Measurements from ENCODE around the gene KLHL40.

KLHL40 gene

DNA sequence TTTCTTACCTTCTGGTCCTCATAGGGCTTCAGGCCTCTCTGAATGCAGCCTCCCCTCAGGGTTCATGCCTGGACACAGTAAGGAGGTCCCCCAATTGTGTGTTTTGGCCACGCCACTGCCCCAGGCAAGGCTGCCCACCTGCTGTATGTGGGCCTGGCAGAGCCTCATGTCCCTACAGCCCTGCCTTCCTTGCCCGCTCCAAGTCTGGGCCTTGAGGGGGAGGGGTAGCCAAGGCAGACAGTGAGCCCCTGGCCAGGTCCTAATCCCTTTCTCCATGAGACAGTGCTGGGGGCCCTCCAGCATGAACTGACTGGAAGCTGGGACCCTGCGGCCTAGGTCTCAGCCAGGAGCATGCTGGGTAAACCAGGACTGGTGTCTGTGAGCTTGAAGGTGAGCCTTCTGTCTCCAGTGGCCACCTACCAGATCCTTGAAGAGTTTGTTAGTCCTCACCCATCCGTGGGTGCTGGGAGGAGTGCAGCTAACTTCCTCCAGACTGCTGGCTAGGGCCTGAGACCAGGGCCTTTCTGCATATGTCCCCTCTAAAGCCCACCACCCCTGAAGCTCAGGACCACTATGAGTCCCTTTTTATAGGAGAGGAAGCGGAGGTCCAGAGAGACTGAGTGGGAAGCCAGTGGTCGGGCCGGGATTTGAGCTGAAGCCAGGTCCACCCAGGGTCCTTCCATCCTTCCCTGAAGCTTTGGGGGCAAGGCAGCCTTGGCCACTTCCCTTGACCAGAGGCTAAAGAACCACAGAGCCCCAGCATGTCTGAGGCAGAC lies 23.1 kb upstream of the KLHL40 start:
- POLR2A ChIA-PET: interaction anchor here (1.5 kb wide), 1 partner anchor 80 kb away, joined by 4 read pairs; the partner anchor contains the start of gene SEC22C

DNA sequence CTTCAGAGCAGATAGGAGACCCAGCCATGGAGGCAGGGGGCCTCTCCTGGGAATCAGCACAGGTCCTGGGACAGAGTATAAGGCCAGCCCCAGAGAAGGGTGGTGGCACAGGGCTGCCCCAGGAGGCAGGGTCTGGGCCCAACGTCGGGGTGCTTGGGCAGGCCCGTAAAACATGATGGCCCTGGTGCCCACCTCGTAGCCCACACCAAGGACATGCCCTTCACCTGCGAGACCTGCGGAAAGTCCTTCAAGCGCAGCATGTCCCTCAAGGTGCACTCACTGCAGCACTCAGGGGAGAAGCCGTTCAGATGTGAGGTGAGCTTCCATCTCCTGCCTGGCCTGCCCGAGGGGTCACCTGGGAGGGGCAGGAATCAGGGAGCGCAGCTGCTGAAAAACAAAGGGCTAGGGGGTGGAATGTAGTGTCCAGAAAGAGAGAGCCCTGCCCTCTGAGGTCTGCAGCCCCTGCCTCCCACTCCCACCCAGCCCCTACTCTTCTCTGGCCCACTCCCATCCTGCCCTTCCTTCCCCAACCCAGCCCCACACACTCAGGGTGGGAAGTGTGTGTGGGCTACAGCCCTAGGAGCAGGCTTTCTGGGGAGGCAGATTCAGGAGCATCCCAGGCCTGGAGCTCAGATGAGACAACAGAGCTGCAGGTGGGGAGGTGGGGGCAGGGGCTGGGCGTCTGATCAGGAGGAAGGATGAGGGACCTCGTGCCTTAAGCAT lies 22.4 kb upstream of the KLHL40 start:
- ChIA-PET CTCF (interaction anchor here (0.6 kb wide), 1 partner anchor 78 kb away, joined by 3 read pairs; no protein-coding TSS in a partner anchor), POLR2A (interaction anchor here (1.5 kb wide), 1 partner anchor 81 kb away, joined by 4 read pairs; the partner anchor contains the start of gene SEC22C)
- no peak for TF ChIP-seq FOXK2 (IDR thresholded peaks at IDR 0.05)
- TF ChIP-seq SP1 (IDR thresholded peaks at IDR 0.05): no peak
- DNase-seq (ENCODE audit: extremely low spot score): no peak

More for the DNA sequence above, 23.1 kb upstream of the KLHL40 start:
- CTCF ChIA-PET: interaction anchor here (0.6 kb wide), 1 partner anchor 79 kb away, joined by 3 read pairs; no protein-coding TSS in a partner anchor
- TF ChIP-seq SUZ12 (IDR thresholded peaks at IDR 0.05) (no peak), FOXA1 (IDR thresholded peaks at IDR 0.05) (no peak), ELF4 (IDR thresholded peaks at IDR 0.05) (no peak), L3MBTL2 (conservative IDR thresholded peaks at IDR 0.05) (no peak), HDGF (IDR thresholded peaks at IDR 0.05; ENCODE audit: borderline replicate concordance) (no peak), BHLHE40 (IDR thresholded peaks at IDR 0.05; ENCODE audit: borderline replicate concordance) (no peak)
- TF ChIP-seq, protein P1, sequence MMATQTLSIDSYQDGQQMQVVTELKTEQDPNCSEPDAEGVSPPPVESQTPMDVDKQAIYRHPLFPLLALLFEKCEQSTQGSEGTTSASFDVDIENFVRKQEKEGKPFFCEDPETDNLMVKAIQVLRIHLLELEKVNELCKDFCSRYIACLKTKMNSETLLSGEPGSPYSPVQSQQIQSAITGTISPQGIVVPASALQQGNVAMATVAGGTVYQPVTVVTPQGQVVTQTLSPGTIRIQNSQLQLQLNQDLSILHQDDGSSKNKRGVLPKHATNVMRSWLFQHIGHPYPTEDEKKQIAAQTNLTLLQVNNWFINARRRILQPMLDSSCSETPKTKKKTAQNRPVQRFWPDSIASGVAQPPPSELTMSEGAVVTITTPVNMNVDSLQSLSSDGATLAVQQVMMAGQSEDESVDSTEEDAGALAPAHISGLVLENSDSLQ (IDR thresholded peaks at IDR 0.05): no peak
- DNase-seq (ENCODE audit: extremely low spot score): no peak

DNA sequence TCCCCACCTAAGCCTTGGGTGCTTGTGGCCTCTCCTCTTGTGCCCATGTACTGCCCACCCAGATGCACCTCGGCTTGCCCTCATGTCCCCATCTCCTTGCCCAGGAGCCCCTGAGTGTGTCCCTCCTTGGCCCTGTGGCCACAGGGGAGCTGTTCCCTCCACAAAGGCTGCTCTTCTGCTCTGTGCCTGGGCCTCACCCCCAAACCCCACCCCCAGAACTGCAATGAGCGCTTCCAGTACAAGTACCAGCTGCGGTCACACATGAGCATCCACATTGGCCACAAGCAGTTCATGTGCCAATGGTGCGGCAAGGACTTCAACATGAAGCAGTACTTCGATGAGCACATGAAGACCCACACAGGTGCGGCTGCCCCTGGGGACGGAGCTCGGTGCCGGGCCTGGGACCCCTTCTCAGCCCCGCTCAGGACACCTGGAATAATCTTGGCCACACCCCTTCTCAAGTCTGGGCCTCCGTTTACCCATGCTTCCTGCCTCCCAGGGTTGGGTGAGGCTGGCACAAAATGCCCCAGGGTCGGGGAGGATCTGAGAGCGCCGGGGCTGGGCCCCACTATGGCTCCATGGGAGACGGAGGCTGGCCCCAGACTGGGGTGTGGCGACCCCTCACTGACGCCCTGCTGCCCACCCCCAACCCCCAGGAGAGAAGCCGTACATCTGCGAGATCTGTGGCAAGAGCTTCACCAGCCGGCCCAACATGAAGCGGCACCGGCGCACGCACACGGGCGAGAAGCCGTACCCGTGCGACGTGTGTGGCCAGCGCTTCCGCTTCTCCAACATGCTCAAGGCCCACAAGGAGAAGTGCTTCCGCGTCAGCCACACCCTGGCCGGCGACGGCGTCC lies 21.5 kb upstream of the KLHL40 start:
- CTCF ChIA-PET: no interaction called here
- TF ChIP-seq CTBP1 (IDR thresholded peaks at IDR 0.05; ENCODE audit: borderline replicate concordance) (no peak), HDGF (IDR thresholded peaks at IDR 0.05; ENCODE audit: borderline replicate concordance) (no peak), SUZ12 (IDR thresholded peaks at IDR 0.05) (no peak), ZNF384 (IDR thresholded peaks at IDR 0.05) (no peak), BHLHE40 (IDR thresholded peaks at IDR 0.05; ENCODE audit: borderline replicate concordance) (no peak), ARNT (IDR thresholded peaks at IDR 0.05) (no peak), TARDBP (IDR thresholded peaks at IDR 0.05) (no peak), L3MBTL2 (conservative IDR thresholded peaks at IDR 0.05) (no peak), FOXK2 (IDR thresholded peaks at IDR 0.05) (no peak), FOXM1 (IDR thresholded peaks at IDR 0.05; ENCODE audit: borderline replicate concordance) (no peak), FOXA1 (IDR thresholded peaks at IDR 0.05) (no peak), ELF4 (IDR thresholded peaks at IDR 0.05) (no peak), LEF1 (IDR thresholded peaks at IDR 0.05; ENCODE audit: borderline replicate concordance) (no peak), NFRKB (IDR thresholded peaks at IDR 0.05) (no peak), SP1 (IDR thresholded peaks at IDR 0.05) (no peak)
- TF ChIP-seq, protein P1 (IDR thresholded peaks at IDR 0.05): no peak
- no peak for DNase-seq (ENCODE audit: extremely low spot score)
- POLR2A ChIA-PET: no interaction called here

DNA sequence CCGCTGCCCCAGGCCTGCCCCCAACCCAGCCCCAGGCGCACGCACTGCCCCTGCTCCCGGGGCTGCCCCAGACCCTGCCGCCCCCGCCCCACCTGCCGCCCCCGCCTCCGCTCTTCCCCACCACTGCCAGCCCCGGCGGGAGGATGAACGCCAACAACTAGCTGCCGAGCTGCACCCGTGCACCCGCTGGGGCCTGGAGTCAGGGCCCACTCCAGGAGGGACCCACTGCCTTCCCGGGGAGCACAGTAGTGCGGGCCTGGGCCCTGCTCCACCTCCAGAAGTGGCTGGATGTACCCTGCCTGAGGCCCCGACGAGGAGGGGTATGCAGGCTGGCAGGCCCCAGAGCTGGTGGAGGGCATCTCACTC lies 20.9 kb upstream of the KLHL40 start:
- TF ChIP-seq ZNF384 (IDR thresholded peaks at IDR 0.05): no peak
- TF ChIP-seq SUZ12 (IDR thresholded peaks at IDR 0.05): no peak
- TF ChIP-seq FOXA1 (IDR thresholded peaks at IDR 0.05): no peak
- TF ChIP-seq HDGF (IDR thresholded peaks at IDR 0.05; ENCODE audit: borderline replicate concordance): no peak
- no peak for TF ChIP-seq ARNT (IDR thresholded peaks at IDR 0.05)
- TF ChIP-seq ELF4 (IDR thresholded peaks at IDR 0.05): no peak
- no peak for TF ChIP-seq SP1 (IDR thresholded peaks at IDR 0.05)
- no peak for TF ChIP-seq CTBP1 (IDR thresholded peaks at IDR 0.05; ENCODE audit: borderline replicate concordance)
- no peak for TF ChIP-seq BHLHE40 (IDR thresholded peaks at IDR 0.05; ENCODE audit: borderline replicate concordance)
- TF ChIP-seq L3MBTL2 (conservative IDR thresholded peaks at IDR 0.05): no peak
- TF ChIP-seq FOXK2 (IDR thresholded peaks at IDR 0.05): no peak
- no peak for TF ChIP-seq LEF1 (IDR thresholded peaks at IDR 0.05; ENCODE audit: borderline replicate concordance)
- no peak for TF ChIP-seq FOXM1 (IDR thresholded peaks at IDR 0.05; ENCODE audit: borderline replicate concordance)
- no peak for DNase-seq (ENCODE audit: extremely low spot score)
- CTCF ChIA-PET: no interaction called here
- POLR2A ChIA-PET: no interaction called here

DNA sequence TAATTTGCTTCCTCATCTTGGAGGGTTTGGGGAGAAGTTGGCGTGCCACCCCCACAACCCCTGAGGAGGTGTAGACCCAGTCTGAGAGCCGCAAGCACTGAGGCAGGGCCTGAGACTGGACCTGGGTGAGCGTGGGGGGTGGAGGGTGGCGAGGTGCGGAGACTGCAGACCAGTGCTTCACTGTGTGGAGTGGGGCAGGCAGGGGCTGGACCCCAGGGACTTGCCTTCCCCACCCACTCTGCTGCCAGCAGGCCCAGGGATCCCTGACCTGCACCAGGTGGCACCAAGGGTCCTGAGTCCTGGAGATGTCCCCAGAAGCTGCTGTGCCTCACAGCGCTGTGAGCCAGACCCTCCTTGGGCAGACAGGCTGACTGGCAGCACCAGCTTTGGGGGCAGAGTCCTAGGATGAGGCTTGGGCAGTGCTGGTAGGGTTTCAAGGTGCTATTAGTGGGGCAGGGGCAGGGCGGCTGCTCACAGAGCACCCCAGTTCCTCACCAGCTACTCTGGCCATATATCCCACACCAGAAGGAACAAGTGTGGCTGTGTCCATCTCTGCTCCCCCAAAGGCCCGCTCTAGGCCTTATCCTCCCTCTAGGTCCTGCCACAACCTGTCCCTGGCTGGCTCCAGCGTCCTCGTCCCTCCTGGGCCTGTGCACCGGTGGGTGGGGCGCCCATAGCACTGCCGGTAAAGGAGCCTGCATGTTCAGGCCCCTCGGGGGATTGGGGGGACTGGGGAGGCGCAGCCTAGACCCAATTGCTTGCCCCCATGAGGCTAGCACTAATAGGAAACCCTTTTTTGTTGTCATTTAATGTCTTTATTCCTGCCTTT lies 20.1 kb upstream of the KLHL40 start:
- POLR2A ChIA-PET: interaction anchor here (1.3 kb wide), 1 partner anchor 11 kb away, joined by 4 read pairs; no protein-coding TSS in a partner anchor
- CTCF ChIA-PET: no interaction called here
- no peak for DNase-seq (ENCODE audit: extremely low spot score)
- TF ChIP-seq FOXM1 (IDR thresholded peaks at IDR 0.05; ENCODE audit: borderline replicate concordance) (no peak), ARNT (IDR thresholded peaks at IDR 0.05) (no peak), L3MBTL2 (conservative IDR thresholded peaks at IDR 0.05) (no peak), FOXK2 (IDR thresholded peaks at IDR 0.05) (no peak), TARDBP (IDR thresholded peaks at IDR 0.05) (no peak), LEF1 (IDR thresholded peaks at IDR 0.05; ENCODE audit: borderline replicate concordance) (no peak), NFRKB (IDR thresholded peaks at IDR 0.05) (no peak), SUZ12 (IDR thresholded peaks at IDR 0.05) (no peak), ELF4 (IDR thresholded peaks at IDR 0.05) (no peak), ZNF384 (IDR thresholded peaks at IDR 0.05) (no peak), FOXA1 (IDR thresholded peaks at IDR 0.05) (no peak), BHLHE40 (IDR thresholded peaks at IDR 0.05; ENCODE audit: borderline replicate concordance) (no peak), HDGF (IDR thresholded peaks at IDR 0.05; ENCODE audit: borderline replicate concordance) (no peak), SP1 (IDR thresholded peaks at IDR 0.05) (no peak), CTBP1 (IDR thresholded peaks at IDR 0.05; ENCODE audit: borderline replicate concordance) (no peak)
- TF ChIP-seq, protein P1 (IDR thresholded peaks at IDR 0.05): no peak
